HG02610 (cell line): ENCODE data around the gene TRABD.
"Not testable (repeated sequence)": the region's sequence is repeated elsewhere in the genome, so short reads cannot be mapped to it uniquely, and the experiment has no call there.

Source experiments
- ATAC-seq: cut with Tn5 transposase; IDR thresholded peaks from one replicate; pipeline ENCODE4 v1.9.1; 2021; ENCODE audit warnings: mild to moderate bottlenecking, moderate library complexity; ENCODE audit not compliant: unreplicated experiment

The TRABD gene

GRCh38 chr22:50185375-50186087, at the start of gene TRABD:
TRABD (plus strand) TSS chr22:50185913; CDS start chr22:50193061, 7,148 bp downstream.
- ATAC-seq: peak; percentile 31

- no peak for ATAC-seq
Observed at GRCh38 chr22:50136581-50137015, 49.1 kb upstream of the TRABD start.

GRCh38 chr22:50137277-50137676, 48.4 kb upstream of the TRABD start:
- not testable (repeated sequence) for ATAC-seq

GRCh38 chr22:50138041-50138440, 47.7 kb upstream of the TRABD start:
- ATAC-seq: no peak

GRCh38 chr22:50138988-50139387, 46.7 kb upstream of the TRABD start:
- ATAC-seq: no peak

GRCh38 chr22:50139843-50140415, 45.8 kb upstream of the TRABD start:
- ATAC-seq: no peak

GRCh38 chr22:50140615-50141014, 45.1 kb upstream of the TRABD start:
- no peak for ATAC-seq

GRCh38 chr22:50141462-50141861, 44.3 kb upstream of the TRABD start:
- ATAC-seq: no peak

GRCh38 chr22:50141891-50142363, 43.8 kb upstream of the TRABD start:
- ATAC-seq: no peak

GRCh38 chr22:50143096-50143495, 42.6 kb upstream of the TRABD start:
- ATAC-seq: no peak

GRCh38 chr22:50144005-50144614, 41.6 kb upstream of the TRABD start:
- no peak for ATAC-seq

- ATAC-seq: no peak
Observed at GRCh38 chr22:50145721-50146438, 39.8 kb upstream of the TRABD start.

- no peak for ATAC-seq
Observed at GRCh38 chr22:50146439-50147238, 39.1 kb upstream of the TRABD start.

GRCh38 chr22:50147258-50148165, 38.2 kb upstream of the TRABD start:
- not testable (repeated sequence) for ATAC-seq

- ATAC-seq: no peak
Observed at GRCh38 chr22:50148166-50148500, 37.6 kb upstream of the TRABD start.

GRCh38 chr22:50148991-50149721, 36.6 kb upstream of the TRABD start:
- no peak for ATAC-seq

GRCh38 chr22:50150161-50151129, 35.3 kb upstream of the TRABD start:
- ATAC-seq: no peak
